Measurements from ENCODE around the gene MTRF1L. TPM values are rescaled to one million over a fixed set of nuclear protein-coding genes. Genes with fewer than 3 reads are reported as not detected.

The MTRF1L gene
- total RNA-seq, 1 experiment from 2014 or later: 16.6 TPM

GRCh38 chr6:153002613-153003365 lies at the start of gene MTRF1L (continued):
- TF ChIP-seq ZNF281 (CRISPR knock-in tag; IDR thresholded peaks at IDR 0.05) (no peak), ARID4B (CRISPR knock-in tag; IDR thresholded peaks at IDR 0.05; ENCODE audit: borderline replicate concordance) (peak; percentile 16; the same call in 1 of the 2 replicates), IRF2 (CRISPR knock-in tag; IDR thresholded peaks at IDR 0.05; ENCODE audit: borderline replicate concordance, low read depth) (no peak), SP1 (CRISPR knock-in tag; conservative IDR thresholded peaks at IDR 0.05) (no peak; the same call in none of the 2 replicates), ZMAT4 (CRISPR knock-in tag; IDR thresholded peaks at IDR 0.05) (no peak), RORB (CRISPR knock-in tag; IDR thresholded peaks at IDR 0.05) (no peak), CREM (CRISPR knock-in tag; IDR thresholded peaks at IDR 0.05) (0 out of 2 replicates have a peak, but pooled peaks have one; percentile 17), CDX4 (CRISPR knock-in tag; IDR thresholded peaks at IDR 0.05; ENCODE audit: borderline replicate concordance) (no peak), ZNF263 (CRISPR knock-in tag; IDR thresholded peaks at IDR 0.05; ENCODE audit: low read depth) (no peak)

- Mint-ChIP-seq H3K27me3 (ENCODE audit: low read depth) (no peaks in the 10 kb centered on the region; the same call in 1 of the 2 replicates), H3K36me3 (peaks cover 17% of the 10 kb centered on the region), H3K9me3 (peaks cover 29% of the 10 kb centered on the region), H3K4me1 (peaks cover 20% of the 10 kb centered on the region), H3K27ac (peak overlapping the region; percentile 6; the same call in 1 of the 2 replicates), H3K4me3 (no peak overlapping the region)
- TF ChIP-seq GABPB1 (CRISPR knock-in tag; IDR thresholded peaks at IDR 0.05) (no peak), ATF3 (CRISPR knock-in tag; conservative IDR thresholded peaks at IDR 0.05) (no peak), ZNF219 (CRISPR knock-in tag; IDR thresholded peaks at IDR 0.05; ENCODE audit: borderline replicate concordance) (no peak), JUN (CRISPR knock-in tag; IDR thresholded peaks at IDR 0.05) (no peak), NFE2L1 (CRISPR knock-in tag; IDR thresholded peaks at IDR 0.05) (no peak), EMX1 (CRISPR knock-in tag; IDR thresholded peaks at IDR 0.05) (no peak), GTF2I (CRISPR knock-in tag; conservative IDR thresholded peaks at IDR 0.05) (no peak), TCF7 (CRISPR knock-in tag; IDR thresholded peaks at IDR 0.05; ENCODE audit: low read depth) (no peak), ZNF671 (CRISPR knock-in tag; IDR thresholded peaks at IDR 0.05) (no peak), ZNF121 (CRISPR knock-in tag; IDR thresholded peaks at IDR 0.05) (no peak), GRHL2 (CRISPR knock-in tag; IDR thresholded peaks at IDR 0.05; ENCODE audit: insufficient replicate concordance, severe bottlenecking) (no peak), ZNF396 (CRISPR knock-in tag; IDR thresholded peaks at IDR 0.05; ENCODE audit: borderline replicate concordance) (no peak)
- ChIA-PET CTCF (no interaction called here), POLR2A (no interaction called here)
- ATAC-seq (no peak), DNase-seq (ENCODE audit: low spot score) (no peak)
Measured at GRCh38 chr6:153051801-153052200, 49.3 kb upstream of the MTRF1L start.
